DOHH2 (cell line): ENCODE measurements around the gene NFIA.

Source experiments
- CTCF ChIP-seq: fragments of 200-600 bp; sonication (generic); IDR thresholded peaks from one replicate; pipeline ENCODE4 v1.5.1; 2014; ENCODE audit warnings: antibody characterized with exemption, mild to moderate bottlenecking, low read depth, low read length; ENCODE audit not compliant: poor library complexity, severe bottlenecking
- EZH2phosphoT487 ChIP-seq: fragments of 200-600 bp; sonication (generic); IDR thresholded peaks from 2 replicates; pipeline ENCODE4 v1.6.1; 2017; ENCODE audit warnings: borderline replicate concordance, mild to moderate bottlenecking, antibody characterized with exemption, low read length, moderate library complexity, mixed read lengths

GRCh38 chr1:61207416-61207815, 125.1 kb downstream of the NFIA start:
- no peak for TF ChIP-seq CTCF
- TF ChIP-seq EZH2phosphoT487, result no peak
